K562 (cell line): Measurements from ENCODE around the gene LCA5L. TPM values are rescaled to one million over a fixed set of nuclear protein-coding genes. Genes with fewer than 3 reads are reported as not detected.
A peak's percentile ranks its signal among the peaks of the same experiment; 100 is the strongest.

ENCODE experiments used
- BHLHE40 ChIP-seq: IDR thresholded peaks from 2 replicates; pipeline ENCODE4 v1.6.1; 2011; ENCODE audit warnings: low read length, improper control_type of control experiment
- BRF2 ChIP-seq: IDR thresholded peaks from 3 replicates; pipeline ENCODE4 v1.6.1; 2011; ENCODE audit warnings: borderline replicate concordance, mild to moderate bottlenecking; ENCODE audit not compliant: insufficient read length, insufficient read depth
- CBFA2T2 ChIP-seq: fragments of 450-650 bp; conservative IDR thresholded peaks from 2 replicates; pipeline ENCODE4 v1.6.1; 2017; ENCODE audit warnings: mild to moderate bottlenecking
- CBFA2T3 ChIP-seq: fragments of 450-650 bp; IDR thresholded peaks from 2 replicates; pipeline ENCODE4 v1.6.1; 2017
- DNMT1 ChIP-seq: fragments of 450-650 bp; IDR thresholded peaks from 2 replicates; pipeline ENCODE4 v1.6.1; 2016; ENCODE audit warnings: antibody characterized with exemption, mild to moderate bottlenecking
- EP400 ChIP-seq: fragments of 450-650 bp; IDR thresholded peaks from 2 replicates; pipeline ENCODE4 v1.6.1; 2017; ENCODE audit warnings: antibody characterized with exemption, mild to moderate bottlenecking, moderate library complexity
- GTF2B ChIP-seq: IDR thresholded peaks from 2 replicates; pipeline ENCODE4 v1.6.1; 2011; ENCODE audit not compliant: insufficient read length; ENCODE audit errors: extremely low read depth
- HMG20A ChIP-seq: fragments of 450-650 bp; formaldehyde crosslinking; conservative IDR thresholded peaks from 2 replicates; pipeline ENCODE4 v1.4.0; 2020; ENCODE audit warnings: mild to moderate bottlenecking, mixed read lengths
- MAFK ChIP-seq: IDR thresholded peaks from 2 replicates; pipeline ENCODE4 v1.6.1; 2011; ENCODE audit warnings: low read length, improper control_type of control experiment
- MTA3 ChIP-seq: fragments of 450-650 bp; formaldehyde crosslinking; IDR thresholded peaks from 2 replicates; pipeline ENCODE4 v1.6.1; 2017; ENCODE audit warnings: mild to moderate bottlenecking, borderline replicate concordance
- NFE2 ChIP-seq: IDR thresholded peaks from 2 replicates; pipeline ENCODE4 v1.6.1; 2014; ENCODE audit warnings: antibody characterized with exemption, low read depth
- OTX1 ChIP-seq: fragments of 450-650 bp; formaldehyde crosslinking; IDR thresholded peaks from 2 replicates; pipeline ENCODE4 v1.4.0; 2022; ENCODE audit warnings: mild to moderate bottlenecking
- RB1 ChIP-seq: fragments of 450-650 bp; IDR thresholded peaks from 2 replicates; pipeline ENCODE4 v1.6.1; 2017; ENCODE audit warnings: low read depth, mild to moderate bottlenecking
- RBM17 ChIP-seq: fragments of 200-400 bp; formaldehyde crosslinking; IDR thresholded peaks from 2 replicates; pipeline ENCODE4 v1.6.1; 2017; ENCODE audit warnings: low read depth, mild to moderate bottlenecking, low read length, borderline replicate concordance
- RBM22 ChIP-seq: fragments of 200-400 bp; formaldehyde crosslinking; IDR thresholded peaks from 2 replicates; pipeline ENCODE4 v1.6.1; 2018; ENCODE audit warnings: low read length, low read depth; ENCODE audit not compliant: poor library complexity, severe bottlenecking
- SIN3A ChIP-seq, 2 experiments: fragments of 150-350 bp in 1 of 2; IDR thresholded peaks; 2 replicates each; pipeline ENCODE4 v1.6.1; 2011 to 2016; ENCODE audit warnings: borderline replicate concordance in 2 of 2, low read depth in 2 of 2, low read length in 2 of 2, mild to moderate bottlenecking in 2 of 2, moderate library complexity in 2 of 2; ENCODE audit not compliant: control insufficient read depth in 1 of 2
- ZBTB49 ChIP-seq: sonication (generic); formaldehyde crosslinking; IDR thresholded peaks from 2 replicates; pipeline ENCODE4 v1.8.0; 2022; ENCODE audit warnings: missing genetic modification reagents, mild to moderate bottlenecking, borderline replicate concordance
- ZFP36 ChIP-seq: fragments of 150-350 bp; IDR thresholded peaks from 2 replicates; pipeline ENCODE4 v1.6.1; 2018; ENCODE audit warnings: low read length, low read depth; ENCODE audit not compliant: partially characterized antibody
- ZKSCAN8 ChIP-seq: fragments of 200-800 bp; sonication (Bioruptor generic); IDR thresholded peaks from 2 replicates; pipeline ENCODE4 v1.6.1; 2016; ENCODE audit warnings: missing genetic modification characterization, missing compliant biosample characterization
- ZNF384 ChIP-seq: IDR thresholded peaks from 2 replicates; pipeline ENCODE4 v1.6.1; 2012; ENCODE audit warnings: low read depth, low read length, improper control_type of control experiment
- ZNF408 ChIP-seq: fragments of 250-450 bp; sonication (Bioruptor Pico); IDR thresholded peaks from 2 replicates; pipeline ENCODE4 v1.4.0; 2020; ENCODE audit warnings: low read depth, mild to moderate bottlenecking, moderate library complexity
- polyA plus RNA-seq, 8 experiments: library from polyadenylated mRNA; depleted of rRNA in 4 of 8; stranded (reverse) in 5 of 8; unstranded in 3 of 8; fragments of >200 nt; fragmentation: Nextera tagmentation in 2 of 8; fragmentation: Illumina TruSeq in 1 of 8; extraction: Ambion mirVana in 2 of 8; extraction: Trizol in 1 of 8; gene quantifications; 2 replicates each; pipeline versions ENCODE4 v1.2.1 to v1.2.3, GENCODE V29; 2011 to 2014; ENCODE audit warnings: inconsistent platforms in 1 of 8, missing spikeins in 1 of 8
- total RNA-seq, 7 experiments: library from RNA; depleted of rRNA in 6 of 7; stranded (reverse); fragments of >200 nt in 6 of 7; fragmentation: Illumina TruSeq in 2 of 7; extraction: Trizol in 2 of 7; gene quantifications; 2 replicates each; pipeline versions ENCODE4 v1.2.1 to v1.2.3, GENCODE V29; 2011 to 2021; ENCODE audit warnings: low replicate concordance in 1 of 7
- TF ChIP-seq, protein P1 (sequence below): fragments of 450-650 bp; IDR thresholded peaks from 2 replicates; pipeline ENCODE4 v1.7.0; 2016; ENCODE audit warnings: borderline replicate concordance

LCA5L gene
- total and polyA plus RNA-seq, 9 of the 15 experiments (the other 6 are each of a cell fraction or from before 2014, with no cell fraction given), result 1.8 to 4.9 (median 3.8) TPM

DNA sequence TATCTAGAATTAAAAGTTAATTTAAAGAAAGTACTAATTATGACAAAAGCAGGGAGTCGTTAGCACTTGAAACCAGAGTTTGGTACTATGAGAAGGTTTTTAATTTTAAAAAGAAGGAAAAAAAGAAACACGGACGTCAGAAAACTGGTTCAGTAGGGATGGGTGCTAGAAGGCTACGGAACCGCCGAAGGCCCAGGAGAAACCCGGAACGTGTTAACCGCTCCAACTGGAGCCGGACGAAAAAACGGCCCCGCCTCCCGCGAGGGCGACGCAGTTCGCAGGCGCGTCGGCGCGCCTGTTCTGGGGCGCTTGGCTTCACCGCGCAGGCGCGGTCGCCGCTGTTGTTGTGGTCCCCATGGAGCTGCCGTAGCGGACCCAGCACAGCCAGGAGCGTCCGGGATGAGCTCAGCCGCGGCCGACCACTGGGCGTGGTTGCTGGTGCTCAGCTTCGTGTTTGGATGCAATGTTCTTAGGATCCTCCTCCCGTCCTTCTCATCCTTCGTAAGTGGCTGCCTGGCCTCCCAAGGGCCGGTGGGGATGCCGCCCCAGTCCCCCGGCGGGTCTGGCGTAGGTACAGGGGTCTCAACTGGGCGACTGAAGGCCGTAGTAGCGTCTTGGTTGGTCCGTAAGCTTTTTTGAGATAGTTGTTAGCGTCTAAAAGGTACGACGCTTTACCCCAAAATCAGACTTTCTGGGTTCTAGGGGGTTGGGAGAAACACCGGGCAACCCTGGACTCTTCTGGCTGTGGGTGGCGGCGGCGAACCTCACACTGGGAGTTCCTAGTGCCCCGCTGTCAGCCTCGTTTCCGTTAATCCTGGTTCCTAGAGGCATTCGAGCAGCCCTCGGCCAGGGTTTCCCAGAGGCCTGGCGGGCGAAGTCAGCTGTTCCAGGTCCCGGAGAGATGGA, 65.3 kb downstream of the LCA5L start (continued):
- TF ChIP-seq, protein P1, sequence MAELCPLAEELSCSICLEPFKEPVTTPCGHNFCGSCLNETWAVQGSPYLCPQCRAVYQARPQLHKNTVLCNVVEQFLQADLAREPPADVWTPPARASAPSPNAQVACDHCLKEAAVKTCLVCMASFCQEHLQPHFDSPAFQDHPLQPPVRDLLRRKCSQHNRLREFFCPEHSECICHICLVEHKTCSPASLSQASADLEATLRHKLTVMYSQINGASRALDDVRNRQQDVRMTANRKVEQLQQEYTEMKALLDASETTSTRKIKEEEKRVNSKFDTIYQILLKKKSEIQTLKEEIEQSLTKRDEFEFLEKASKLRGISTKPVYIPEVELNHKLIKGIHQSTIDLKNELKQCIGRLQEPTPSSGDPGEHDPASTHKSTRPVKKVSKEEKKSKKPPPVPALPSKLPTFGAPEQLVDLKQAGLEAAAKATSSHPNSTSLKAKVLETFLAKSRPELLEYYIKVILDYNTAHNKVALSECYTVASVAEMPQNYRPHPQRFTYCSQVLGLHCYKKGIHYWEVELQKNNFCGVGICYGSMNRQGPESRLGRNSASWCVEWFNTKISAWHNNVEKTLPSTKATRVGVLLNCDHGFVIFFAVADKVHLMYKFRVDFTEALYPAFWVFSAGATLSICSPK, result no peak
- TF ChIP-seq ZKSCAN8 (CRISPR knock-in tag) (no peak), MAFK (no peak), OTX1 (CRISPR knock-in tag) (no peak), BRF2 (no peak), RBM17 (no peak), ZNF384 (no peak; the same call in 1 of the 2 replicates), DNMT1 (no peak), CBFA2T2 (no peak), MTA3 (peak; percentile 81; the same call in 1 of the 2 replicates), ZNF408 (CRISPR knock-in tag) (no peak), ZFP36 (no peak), BHLHE40 (no peak), RBM22 (no peak), HMG20A (CRISPR knock-in tag) (no peak), ZBTB49 (no peak), NFE2 (no peak), CBFA2T3 (no peak), SIN3A (IDR thresholded peaks at IDR 0.05; ENCODE audit: borderline replicate concordance in 2 of 2, control insufficient read depth in 1 of 2, low read depth in 2 of 2, low read length in 2 of 2) (peak in 1 of 2 experiments; percentile 8; a peak in 1 of 4 replicates), GTF2B (no peak), RB1 (no peak; the same call in 1 of the 2 replicates), EP400 (peak; percentile 61)
